Myocyte (in vitro differentiated cells): Measurements from ENCODE around the gene CHCHD1. TPM values are rescaled to one million over a fixed set of nuclear protein-coding genes. Genes with fewer than 3 reads are reported as not detected.
A peak's percentile ranks its signal among the peaks of the same experiment; 100 is the strongest.
"Not testable (repeated sequence)": the region's sequence is repeated elsewhere in the genome, so short reads cannot be mapped to it uniquely, and the experiment has no call there.

Source experiments
- DNase-seq: peaks from one replicate; pipeline ENCODE4 v3.0.0-alpha.2; 2012; ENCODE audit warnings: low read depth
- total RNA-seq: library from RNA; depleted of rRNA; stranded (reverse); fragments of >200 nt; gene quantifications from 2 replicates; pipeline ENCODE4 v1.2.3, GENCODE V29; 2014

CHCHD1 gene
- total RNA-seq, 1 donor from 2014 or later = 45.3 TPM

- no peak for DNase-seq
These were observed 13.0 kb upstream of the CHCHD1 start for GRCh38 chr10:73768881-73769280.

GRCh38 chr10:73769396-73769795, 12.5 kb upstream of the CHCHD1 start:
- DNase-seq = no peak

- peak; percentile 89 for DNase-seq
These were observed 10.0 kb upstream of the CHCHD1 start for GRCh38 chr10:73771722-73772280.

GRCh38 chr10:73772281-73773151, 9.3 kb upstream of the CHCHD1 start:
- peak; percentile 83 for DNase-seq

GRCh38 chr10:73773152-73773879, 8.5 kb upstream of the CHCHD1 start:
- DNase-seq = no peak

- no peak for DNase-seq
These were observed 7.2 kb upstream of the CHCHD1 start for GRCh38 chr10:73774637-73775036.

GRCh38 chr10:73779018-73779417, 2.8 kb upstream of the CHCHD1 start:
- DNase-seq = no peak

GRCh38 chr10:73779539-73780197, 2.2 kb upstream of the CHCHD1 start:
- no peak for DNase-seq

GRCh38 chr10:73780301-73780700, 1.5 kb upstream of the CHCHD1 start:
- DNase-seq = peak; percentile 64

- DNase-seq = no peak
These were observed 882 bp upstream of the CHCHD1 start for GRCh38 chr10:73780966-73781365.

- DNase-seq = no peak
These were observed 335 bp upstream of the CHCHD1 start for GRCh38 chr10:73781548-73781878.

GRCh38 chr10:73782749-73783085, 869 bp downstream of the CHCHD1 start:
- no peak for DNase-seq

GRCh38 chr10:73785211-73785720, 3.4 kb downstream of the CHCHD1 start, which contains the start of gene ZSWIM8:
Gene ZSWIM8 (plus strand): TSS chr10:73785606. CDS start chr10:73785879, 273 bp downstream.
- peak; percentile 96 for DNase-seq

GRCh38 chr10:73785721-73786511, 4.1 kb downstream of the CHCHD1 start:
- DNase-seq = peak; percentile 59

- no peak for DNase-seq
These were observed 4.7 kb downstream of the CHCHD1 start for GRCh38 chr10:73786512-73786885.

GRCh38 chr10:73787031-73787800, 5.4 kb downstream of the CHCHD1 start:
- not testable (repeated sequence) for DNase-seq

GRCh38 chr10:73788864-73789658, 7.2 kb downstream of the CHCHD1 start:
- no peak for DNase-seq

- DNase-seq = no peak
These were observed 7.8 kb downstream of the CHCHD1 start for GRCh38 chr10:73789659-73790055.
